Right hindlimb (tissue), 1 donor: ENCODE measurements around the gene MANEA.
"Not testable (repeated sequence)": the region's sequence is repeated elsewhere in the genome, so short reads cannot be mapped to it uniquely, and the experiment has no call there.

ENCODE experiments used
- DNase-seq: peaks from one replicate; pipeline ENCODE4 v3.0.0-alpha.2; 2018

MANEA gene

GRCh38 chr6:95577304-95578105 is at the start of gene MANEA:
TSS of gene MANEA (plus strand) at chr6:95577535. CDS start at chr6:95586440, 8,905 bp downstream.
- DNase-seq, result peak; percentile 94

- DNase-seq, result no peak
Observed at GRCh38 chr6:95529762-95530161, 47.6 kb upstream of the MANEA start.

GRCh38 chr6:95530176-95530819 is 47.0 kb upstream of the MANEA start:
- no peak for DNase-seq

- no peak for DNase-seq
Observed at GRCh38 chr6:95543798-95544197, 33.5 kb upstream of the MANEA start.

GRCh38 chr6:95544517-95545225 is 32.7 kb upstream of the MANEA start:
- no peak for DNase-seq

- no peak for DNase-seq
Observed at GRCh38 chr6:95545226-95545625, 32.1 kb upstream of the MANEA start.

GRCh38 chr6:95545686-95546085 is 31.6 kb upstream of the MANEA start:
- no peak for DNase-seq

- DNase-seq, result no peak
Observed at GRCh38 chr6:95546148-95546547, 31.2 kb upstream of the MANEA start.

GRCh38 chr6:95547043-95547442 is 30.3 kb upstream of the MANEA start:
- DNase-seq, result no peak

GRCh38 chr6:95548188-95548786 is 29.0 kb upstream of the MANEA start:
- DNase-seq, result no peak

- DNase-seq, result no peak
Observed at GRCh38 chr6:95551678-95552324, 25.5 kb upstream of the MANEA start.

- DNase-seq, result no peak
Observed at GRCh38 chr6:95553880-95554279, 23.5 kb upstream of the MANEA start.

GRCh38 chr6:95560956-95561355 is 16.4 kb upstream of the MANEA start:
- DNase-seq, result not testable (repeated sequence)

- no peak for DNase-seq
Observed at GRCh38 chr6:95569560-95569959, 7.8 kb upstream of the MANEA start.

GRCh38 chr6:95572098-95572497 is 5.2 kb upstream of the MANEA start:
- no peak for DNase-seq

GRCh38 chr6:95574811-95575210 is 2.5 kb upstream of the MANEA start:
- DNase-seq, result no peak

- no peak for DNase-seq
Observed at GRCh38 chr6:95576218-95576997, 927 bp upstream of the MANEA start.

- no peak for DNase-seq
Observed at GRCh38 chr6:95576998-95577303, 384 bp upstream of the MANEA start.

- no peak for DNase-seq
Observed at GRCh38 chr6:95578106-95578410, 723 bp downstream of the MANEA start.

- DNase-seq, result no peak
Observed at GRCh38 chr6:95581073-95581472, 3.7 kb downstream of the MANEA start.

GRCh38 chr6:95584226-95584625 is 6.9 kb downstream of the MANEA start:
- not testable (repeated sequence) for DNase-seq

GRCh38 chr6:95587989-95588388 is 10.7 kb downstream of the MANEA start:
- no peak for DNase-seq
